Activated CD4-positive, alpha-beta T cell treated with anti-CD3 and anti-CD28 coated beads, Interleukin-2, Interleukin-6, amounts not matched to agents 100 ng/mL and 50 ng/mL, durations not matched to agents 16 hours and 8 hours (primary cell): Measurements from ENCODE around the gene AFAP1.
A peak's percentile ranks its signal among the peaks of the same experiment; 100 is the strongest.

Experiments
- DNase-seq: peaks from one replicate; pipeline ENCODE4 v3.0.0-alpha.2; 2020

AFAP1 gene

DNA sequence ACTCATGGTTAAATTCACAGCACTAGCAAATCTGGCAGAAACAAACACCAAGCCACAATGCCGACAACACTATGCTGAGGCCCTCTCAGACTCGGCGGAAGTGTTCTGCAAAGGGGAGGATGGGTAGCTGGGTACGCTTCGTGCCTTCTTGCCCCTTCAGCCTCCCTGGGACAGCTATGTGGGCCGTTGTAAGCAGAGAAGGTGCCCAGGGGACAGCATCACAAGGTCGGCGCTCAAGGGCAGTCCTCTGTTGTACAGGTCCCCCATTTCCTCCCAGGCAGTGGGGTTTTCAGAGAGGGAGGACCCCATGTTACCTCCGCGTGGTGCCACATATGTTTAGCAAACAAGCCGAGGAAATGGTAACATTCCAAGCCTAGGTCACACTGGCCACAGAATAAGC, 173.6 kb downstream of the AFAP1 start:
- no peak for DNase-seq

DNA sequence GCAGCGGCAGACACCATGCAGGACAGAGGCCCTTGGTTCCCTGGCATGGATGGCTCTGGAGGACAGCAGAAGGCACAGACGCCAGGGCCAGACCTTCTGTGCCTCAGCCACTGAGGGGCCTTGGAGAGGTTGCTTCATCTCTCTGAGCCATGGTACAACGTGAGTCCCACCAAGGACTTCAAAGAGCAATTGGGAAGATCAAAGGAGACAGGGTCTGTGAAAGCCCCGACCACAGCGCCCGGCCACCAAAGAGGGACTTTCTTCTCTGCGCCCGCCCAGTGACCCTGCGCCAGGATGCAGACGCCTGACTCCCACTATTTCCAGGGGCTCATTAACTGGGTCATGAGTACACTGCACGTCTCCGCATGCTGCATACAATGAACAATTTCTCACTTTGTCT, 174.0 kb downstream of the AFAP1 start:
- DNase-seq = no peak

DNA sequence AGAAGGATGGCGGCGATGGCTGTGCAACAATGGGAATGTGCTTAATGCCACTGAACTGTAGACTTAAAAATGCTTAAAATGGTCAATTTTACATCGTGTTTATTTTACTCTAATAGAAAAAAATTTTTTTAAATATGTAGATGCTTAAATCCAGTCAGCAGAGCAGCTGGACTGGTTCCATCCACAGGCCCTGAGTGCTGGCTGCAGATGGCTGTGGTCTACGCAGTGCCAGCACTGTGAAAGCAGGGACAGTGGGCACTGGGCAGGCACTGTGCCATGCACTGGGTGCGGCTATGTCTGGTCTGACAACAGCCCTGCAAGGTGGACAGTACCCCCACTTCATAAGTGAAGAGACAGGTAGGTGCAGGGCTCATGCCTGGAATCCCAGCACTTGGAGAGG, 175.2 kb downstream of the AFAP1 start:
- no peak for DNase-seq

DNA sequence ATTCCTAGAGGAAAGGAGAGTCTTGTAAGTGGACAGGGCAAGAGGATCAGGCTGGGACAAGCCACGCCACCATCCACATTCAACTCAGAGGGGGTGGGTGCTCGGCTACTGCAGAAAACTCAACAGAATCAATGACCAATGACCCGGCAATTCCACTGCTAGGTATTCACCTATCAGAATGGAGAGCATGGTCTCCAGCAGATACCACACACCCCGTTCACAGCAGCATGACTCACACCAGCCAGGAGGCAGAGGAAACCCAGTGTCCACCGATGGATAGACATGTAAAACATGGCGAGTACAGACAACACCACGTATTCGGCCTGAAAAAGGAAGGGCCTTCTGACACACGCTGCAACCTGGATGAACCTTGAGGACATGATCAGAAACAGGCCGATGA, 175.9 kb downstream of the AFAP1 start:
- DNase-seq = no peak

DNA sequence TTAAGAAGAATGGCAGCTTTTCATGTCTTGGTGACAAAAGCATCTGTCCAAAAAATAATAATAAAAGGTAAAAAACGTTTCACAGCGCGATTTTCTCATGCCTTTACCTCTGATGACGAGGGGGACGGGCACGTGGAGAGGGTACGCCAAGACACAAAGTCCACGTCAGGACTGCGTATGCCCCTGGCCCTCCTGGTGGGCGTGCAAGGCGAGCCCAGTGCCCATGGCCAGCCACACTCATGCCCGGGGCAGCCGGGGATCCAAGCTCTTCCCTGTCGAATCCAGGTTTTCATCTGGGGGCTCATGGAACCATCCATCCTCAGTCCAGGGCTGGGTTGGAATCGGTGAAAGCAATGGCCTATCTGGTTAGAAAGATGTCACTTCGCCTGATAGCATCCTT, 176.6 kb downstream of the AFAP1 start:
- DNase-seq = no peak

DNA sequence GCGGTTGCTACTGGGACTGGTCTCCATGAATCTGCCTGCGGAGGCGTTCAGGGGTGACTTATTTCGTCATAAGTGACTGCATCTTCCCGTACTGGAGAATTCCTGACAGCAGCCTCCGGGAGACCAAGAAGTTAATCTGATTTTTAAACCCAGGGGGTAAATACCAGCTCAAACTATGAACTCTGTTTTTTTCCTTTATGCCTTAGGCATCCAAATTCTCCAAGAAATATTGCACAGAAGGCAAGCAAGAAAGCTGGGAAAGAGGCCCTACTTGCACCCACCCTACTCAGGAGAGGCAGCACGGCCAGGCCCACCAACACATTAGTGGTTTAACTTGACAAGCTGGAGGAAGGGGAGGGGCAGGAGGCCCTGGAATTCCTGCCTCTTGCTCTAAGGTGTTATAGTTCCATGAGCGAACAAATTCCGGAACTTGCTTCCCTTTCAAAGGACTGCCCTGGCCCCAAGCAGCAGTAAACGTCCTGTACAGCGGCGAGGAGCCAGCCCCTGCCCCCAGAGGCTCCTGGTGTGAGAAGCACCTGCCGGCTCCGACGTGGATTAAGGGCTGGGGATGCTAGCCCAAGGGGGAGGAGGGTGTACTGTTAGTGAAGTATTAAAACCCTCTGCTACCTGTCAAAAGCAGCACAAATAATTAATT, 177.2 kb downstream of the AFAP1 start:
- DNase-seq = no peak

DNA sequence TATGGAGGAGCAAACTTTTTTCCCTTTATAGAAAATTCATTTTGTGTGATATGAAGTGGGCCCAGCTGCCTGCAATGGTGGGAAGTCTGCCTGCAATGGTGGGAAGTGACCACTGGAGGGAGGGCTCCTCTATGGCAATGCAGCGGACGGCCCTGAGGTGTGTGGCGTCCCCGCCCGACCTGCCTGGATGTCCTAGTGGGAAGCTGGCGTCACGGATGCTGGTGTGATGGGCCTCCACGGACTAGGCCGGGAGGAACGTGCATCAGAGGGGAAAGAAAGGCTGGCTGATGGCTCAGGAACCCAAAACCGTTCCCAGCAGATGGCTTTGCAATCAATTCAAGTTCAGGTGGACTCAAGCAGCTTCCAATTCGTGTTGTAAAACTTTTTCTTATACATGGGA, 177.9 kb downstream of the AFAP1 start:
- DNase-seq = peak; percentile 57

DNA sequence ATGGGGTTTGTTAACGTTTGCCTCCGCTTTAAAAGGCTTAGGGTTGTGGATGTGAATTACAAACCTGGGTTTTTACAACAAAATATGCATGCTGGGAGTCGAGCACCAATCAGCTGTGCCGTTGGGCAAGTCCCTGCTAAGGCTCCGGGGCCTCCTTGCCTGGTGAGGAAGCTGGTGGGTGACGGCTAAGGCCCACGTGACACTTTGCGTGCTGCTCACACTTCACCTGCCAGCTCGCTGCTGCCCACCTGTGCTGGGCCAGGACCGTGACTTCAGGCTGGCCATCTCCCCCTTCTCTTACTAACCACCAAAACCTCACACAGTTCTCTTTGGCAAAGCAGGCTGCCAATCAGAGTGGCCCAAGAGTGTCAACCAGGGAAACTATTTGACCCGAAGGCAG, 178.3 kb downstream of the AFAP1 start:
- no peak for DNase-seq

DNA sequence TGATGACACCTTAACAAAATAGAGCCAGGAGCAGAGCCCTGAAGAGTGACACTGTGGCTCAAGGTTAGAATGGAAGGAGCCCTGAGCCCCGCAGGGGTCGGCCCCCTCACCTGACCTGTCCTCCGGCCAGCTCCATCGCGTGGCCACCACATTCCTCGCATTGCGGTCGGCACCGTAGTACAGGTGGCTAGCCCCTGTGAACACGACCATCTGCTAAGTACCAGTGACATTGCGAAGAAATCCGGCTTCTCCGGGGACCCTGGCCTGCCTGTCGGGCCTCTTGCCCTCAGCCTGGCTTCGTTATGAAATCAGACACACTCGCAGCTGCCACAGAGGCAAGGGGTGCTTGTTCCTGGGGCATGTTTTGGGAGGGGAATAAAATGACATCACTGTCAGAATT, 179.0 kb downstream of the AFAP1 start:
- DNase-seq = no peak

DNA sequence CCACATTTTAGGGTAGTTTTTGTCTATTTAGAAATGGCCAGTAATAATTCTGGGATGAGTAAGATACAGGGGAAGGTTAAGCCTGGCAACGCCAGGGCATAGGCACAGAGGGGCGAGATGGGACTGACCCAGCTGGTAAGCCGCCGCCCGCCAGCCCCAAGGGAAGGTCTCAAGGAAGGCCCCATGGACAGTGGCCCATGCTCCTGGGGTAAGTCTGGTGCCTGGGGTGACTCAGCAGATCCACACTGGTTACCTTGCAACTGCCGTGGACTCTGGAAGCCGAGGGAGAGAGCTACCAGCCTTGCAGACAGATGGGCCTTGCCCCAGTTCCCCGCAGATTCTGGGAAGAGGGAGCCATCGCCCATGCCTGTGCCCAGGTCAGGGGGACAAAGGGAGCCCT, 179.4 kb downstream of the AFAP1 start:
- DNase-seq = no peak

DNA sequence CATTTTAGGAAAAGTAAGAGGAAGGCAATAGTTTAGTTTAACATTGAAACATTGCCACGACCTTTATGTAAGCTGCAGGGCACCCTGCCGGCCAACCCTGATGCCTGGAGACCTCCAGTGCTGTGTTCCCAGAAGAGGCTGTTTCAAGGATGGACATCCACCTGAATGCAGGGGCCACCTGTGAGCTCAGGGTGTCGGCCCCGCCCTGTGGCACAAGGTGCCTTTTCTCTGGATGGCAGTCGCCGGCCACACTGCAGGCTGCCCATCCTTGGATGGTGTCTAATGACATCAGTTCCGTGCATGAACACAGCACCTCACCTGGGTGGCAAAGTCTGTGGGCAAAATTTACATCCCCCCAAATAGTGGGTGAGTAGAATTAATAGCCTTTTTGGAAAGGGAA, 180.0 kb downstream of the AFAP1 start:
- no peak for DNase-seq

DNA sequence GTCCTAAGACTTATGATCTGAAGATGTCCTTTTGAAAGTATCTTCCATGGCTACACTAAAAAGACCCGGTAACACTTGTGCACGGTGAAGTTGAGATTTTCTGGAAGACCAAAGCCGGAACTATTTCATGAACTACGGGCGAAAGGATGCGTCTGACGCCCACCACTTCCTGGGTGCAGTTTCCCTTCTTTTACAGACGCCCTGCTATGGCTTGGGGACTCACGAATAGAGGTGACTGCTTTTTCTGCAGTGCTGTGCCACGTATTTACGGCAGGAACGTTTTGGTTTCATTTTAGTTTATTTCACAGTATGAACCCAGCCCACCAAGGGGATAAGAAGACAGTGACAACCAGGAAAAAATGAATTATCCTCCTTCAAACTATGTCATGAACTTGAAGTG, 180.4 kb downstream of the AFAP1 start:
- peak; percentile 77 for DNase-seq

DNA sequence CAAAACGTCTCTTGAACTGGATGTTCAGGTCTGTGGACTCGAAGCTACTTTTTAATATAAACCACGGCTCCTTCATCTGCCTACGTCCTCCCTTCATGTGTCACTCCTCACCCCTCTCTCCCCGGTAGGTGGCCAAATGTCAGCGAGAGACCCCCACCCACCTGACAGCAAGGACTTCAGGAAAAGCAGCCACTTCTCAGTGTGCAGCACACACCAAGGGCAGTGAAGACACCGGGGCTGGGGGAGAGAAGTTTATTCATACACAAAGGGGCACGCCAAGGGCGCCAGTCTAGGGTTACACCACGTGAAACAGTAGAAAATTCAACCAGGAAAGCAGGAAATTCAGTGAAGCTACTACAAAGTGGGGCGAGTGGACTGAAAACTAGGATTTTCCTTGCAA, 181.2 kb downstream of the AFAP1 start:
- DNase-seq = no peak

DNA sequence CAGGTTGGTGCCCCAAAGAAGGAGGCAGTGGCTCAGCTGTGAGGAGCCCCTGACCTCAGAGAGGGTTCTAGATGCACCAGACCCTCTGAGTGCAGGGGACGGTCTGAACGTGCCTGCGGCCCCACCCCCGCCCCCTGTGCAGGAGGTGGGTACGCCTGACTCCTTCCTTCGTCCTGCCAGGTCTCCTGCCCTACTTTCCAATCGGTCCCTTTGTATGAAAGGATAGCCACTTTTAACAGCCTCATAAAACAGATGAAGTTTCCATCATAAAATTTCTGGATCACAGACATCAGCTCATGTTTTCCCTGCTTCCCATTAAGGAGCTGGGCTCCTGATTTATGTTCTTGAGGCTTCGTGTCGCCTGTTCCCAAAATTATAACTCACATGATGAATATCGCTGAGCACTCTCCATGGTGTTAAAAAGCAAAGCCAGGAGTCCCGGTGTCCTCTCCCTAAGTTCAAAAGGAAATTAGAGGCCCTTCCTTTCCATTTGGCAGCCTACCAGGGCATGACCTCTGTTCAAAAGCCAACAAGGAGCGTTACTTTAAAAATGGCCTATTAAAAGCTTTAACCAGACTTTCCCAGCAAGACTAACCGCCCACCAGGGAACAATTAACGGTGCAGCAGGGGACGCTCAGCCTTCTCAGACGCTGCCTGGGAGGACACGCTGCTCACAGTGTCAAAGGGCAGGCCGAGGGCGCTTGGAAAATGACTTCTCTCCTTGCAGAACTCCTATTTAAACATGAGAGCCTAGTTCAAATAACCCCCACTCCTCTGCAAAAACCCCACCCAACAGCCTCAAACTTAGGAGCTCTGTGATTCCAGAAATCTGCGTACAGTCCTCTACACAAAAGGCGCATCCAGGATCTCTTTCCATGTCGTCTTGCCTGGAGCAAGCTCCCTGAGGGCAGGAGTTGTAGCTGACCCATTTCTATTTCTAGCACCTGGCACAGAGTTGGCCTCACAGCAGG, 181.9 kb downstream of the AFAP1 start:
- DNase-seq = no peak

DNA sequence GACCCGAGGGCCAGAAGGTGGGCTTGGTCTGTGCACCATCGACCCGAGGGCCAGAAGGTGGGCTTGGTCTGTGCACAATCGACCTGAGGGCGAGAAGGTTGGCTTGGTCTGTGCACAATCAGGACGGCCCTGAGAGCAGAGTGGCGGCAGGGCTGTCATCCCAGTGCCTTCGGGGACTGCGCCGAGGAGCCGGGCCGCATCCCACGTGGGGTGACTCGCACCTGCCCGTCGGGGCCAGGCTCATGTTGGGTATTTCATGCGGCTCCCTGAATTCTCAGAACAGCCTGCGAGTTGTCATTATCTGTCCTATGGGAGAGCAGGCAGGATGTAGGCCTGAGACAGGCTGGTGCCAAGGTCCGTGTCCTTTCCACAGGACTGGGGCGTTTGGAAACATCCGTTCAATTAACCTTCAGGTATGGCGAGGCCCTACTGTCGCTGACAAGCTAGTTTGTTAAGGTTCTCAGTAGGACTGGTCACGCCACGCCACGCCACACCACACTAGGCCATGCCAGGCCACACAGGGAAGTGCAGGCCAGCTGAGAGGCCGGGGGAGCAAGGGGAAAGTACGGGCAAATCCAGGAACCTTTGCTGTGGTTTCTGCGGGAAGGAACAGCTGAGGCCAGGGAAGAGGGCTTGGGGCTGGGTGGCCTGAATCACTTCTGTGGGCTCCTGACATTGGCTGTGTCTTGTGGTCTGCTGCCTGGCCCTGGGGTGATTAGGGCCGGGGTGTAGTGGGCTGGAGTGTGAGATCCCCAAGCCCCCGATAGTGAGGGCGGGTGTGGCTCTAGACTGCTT, 182.9 kb downstream of the AFAP1 start:
- no peak for DNase-seq

DNA sequence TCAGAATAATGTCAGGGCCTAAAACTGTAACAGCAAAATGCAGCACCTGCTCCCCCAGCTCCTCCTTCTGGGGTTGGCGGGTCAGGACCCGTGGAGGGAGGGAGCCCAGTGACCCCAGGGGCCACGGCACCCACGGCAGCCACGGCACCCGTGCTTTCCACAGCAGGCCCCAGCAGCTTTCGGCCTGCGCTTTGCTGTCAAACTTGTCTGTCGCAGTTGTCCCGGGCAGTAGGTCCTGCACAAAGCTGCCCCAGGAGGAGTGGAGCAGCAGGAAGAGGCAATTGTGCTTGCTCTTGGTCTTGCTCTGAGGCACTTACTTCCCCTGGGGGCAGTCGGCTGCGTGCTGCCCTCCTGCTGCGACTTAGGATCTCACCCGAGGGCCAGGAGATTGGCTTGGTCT, 183.6 kb downstream of the AFAP1 start:
- DNase-seq = no peak

DNA sequence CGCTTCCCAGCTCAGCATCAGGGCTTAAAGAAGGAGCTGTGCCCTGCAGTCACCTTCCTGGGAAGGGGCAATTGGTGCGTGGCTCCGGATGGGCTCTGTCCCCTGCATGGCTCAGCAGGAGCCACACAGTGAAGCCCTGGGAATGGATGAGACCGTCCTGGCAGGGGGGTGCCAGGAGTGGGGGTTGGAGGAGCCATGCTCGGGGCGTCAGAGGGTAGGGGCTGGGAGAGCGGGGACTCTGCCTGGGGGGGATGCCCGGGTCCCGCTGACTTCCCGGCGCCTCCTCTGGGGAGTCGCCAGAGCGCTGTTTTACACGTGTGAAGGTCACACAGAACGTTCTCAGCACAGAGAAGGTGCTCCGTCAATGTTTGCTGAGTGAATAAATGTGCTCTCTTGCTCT, 184.1 kb downstream of the AFAP1 start:
- no peak for DNase-seq

DNA sequence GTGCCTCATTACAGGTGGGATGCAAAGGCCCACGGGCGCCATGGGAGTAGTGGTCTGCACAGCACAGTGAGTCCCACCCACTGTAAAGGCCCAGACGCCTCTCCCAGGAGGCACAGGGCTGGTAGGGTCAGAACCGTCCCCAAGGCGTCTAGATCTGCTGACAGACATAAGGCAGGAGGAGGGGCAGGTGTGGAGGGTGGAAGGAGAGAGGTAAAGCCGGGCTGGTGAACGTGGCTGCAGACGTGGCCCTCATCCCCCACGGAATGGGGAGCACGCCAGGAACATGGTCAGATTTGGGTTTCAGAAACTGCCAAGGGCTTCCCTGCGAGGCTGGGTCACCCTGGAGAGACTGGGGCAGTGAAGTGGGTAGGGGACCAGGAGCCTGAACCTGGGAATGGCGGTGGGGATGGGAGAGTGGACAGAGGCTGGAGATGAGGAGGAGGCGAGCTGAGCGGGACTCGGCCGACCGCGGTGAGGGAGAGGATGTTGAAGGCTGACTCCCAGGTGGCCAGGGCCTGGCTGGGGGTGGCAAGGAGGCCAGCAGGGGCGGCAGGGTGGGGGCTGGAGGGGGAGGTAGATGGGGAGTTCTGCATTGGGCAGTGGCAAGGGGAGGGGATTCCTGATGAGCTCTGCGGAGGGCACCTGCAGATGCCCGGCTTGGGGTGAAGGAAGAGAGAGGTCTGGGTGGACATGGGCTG, 184.9 kb downstream of the AFAP1 start:
- no peak for DNase-seq

DNA sequence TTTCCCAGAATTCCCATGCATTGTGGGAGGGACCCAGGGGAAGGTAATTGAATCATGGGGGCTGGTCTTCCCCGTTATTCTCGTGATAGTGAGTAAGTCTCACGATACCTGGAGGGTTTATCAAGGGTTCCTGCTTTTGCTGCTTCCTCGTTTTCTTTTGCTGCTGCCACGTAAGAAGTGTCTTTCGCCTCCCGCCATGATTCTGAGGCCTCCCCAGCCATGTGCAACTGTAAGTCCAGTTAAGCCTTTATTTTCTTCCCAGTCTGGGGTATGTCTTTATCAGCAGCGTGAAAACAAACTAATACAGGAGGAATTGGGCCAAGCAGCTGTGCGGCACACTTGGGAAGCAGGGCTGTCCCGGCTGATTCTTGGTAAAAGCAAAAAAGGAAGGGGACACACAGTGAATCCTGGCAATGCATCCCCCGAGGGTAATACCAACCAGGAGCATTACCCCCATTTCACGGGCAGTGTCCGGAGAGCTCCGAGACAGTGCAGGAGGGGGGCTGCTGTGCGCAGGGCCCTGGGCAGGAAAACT, 185.7 kb downstream of the AFAP1 start:
- DNase-seq = no peak

DNA sequence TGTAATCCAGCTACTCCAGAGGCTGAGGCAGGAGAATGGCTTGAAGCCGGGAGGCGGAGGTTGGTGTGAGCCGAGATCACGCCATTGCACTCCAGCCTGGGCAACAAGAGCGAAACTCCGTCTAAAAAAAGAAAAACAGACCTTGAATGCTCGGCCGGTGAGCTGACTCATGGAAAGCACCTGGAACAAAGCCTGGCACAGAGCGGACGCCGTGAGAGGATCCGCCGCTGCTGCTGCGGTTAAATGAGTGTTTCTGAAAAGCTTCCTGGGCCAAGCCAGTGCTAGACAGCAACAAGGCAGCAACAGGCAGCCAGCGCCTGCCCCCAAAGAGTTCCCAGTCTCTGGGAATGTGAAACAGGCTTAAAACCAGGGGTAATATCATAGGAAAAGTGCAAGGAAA, 186.4 kb downstream of the AFAP1 start:
- no peak for DNase-seq

DNA sequence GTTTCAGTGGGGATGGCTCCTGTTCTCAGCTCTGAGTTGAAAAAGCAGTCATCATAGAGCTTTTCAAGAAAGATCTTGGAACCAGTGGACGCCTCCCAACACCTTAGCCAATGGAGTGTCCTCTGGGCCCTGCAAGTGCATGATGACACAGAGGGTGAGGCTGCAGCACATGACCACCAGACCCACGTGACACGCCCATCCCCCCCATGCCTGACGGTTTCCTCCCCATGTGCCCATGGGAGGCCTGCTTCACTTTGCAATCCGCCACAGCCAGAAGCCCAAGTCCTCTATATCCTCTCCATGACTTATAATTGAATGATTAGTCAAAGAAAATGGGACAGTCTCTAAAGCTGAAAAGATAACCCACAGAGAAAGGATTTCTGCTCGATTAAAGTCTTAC, 187.0 kb downstream of the AFAP1 start:
- DNase-seq = no peak

DNA sequence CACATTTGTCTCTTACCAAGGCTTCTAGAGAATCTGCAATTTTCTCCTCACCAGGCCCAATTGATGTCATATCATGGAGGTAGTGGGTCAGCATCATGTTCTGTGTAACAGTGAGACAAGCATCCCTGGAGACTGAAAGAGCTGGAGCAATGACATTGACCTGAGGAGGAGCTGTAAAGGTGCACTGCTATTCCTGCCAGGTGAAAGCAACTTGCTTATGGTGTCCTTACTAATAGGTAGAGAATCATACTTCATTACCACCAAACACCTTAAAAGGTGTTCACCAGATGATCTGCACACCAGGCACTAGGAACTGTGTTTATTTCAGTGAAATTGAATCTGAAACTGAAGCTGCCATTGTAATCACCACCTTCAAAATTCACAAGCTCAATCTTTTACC, 188.7 kb downstream of the AFAP1 start:
- no peak for DNase-seq

DNA sequence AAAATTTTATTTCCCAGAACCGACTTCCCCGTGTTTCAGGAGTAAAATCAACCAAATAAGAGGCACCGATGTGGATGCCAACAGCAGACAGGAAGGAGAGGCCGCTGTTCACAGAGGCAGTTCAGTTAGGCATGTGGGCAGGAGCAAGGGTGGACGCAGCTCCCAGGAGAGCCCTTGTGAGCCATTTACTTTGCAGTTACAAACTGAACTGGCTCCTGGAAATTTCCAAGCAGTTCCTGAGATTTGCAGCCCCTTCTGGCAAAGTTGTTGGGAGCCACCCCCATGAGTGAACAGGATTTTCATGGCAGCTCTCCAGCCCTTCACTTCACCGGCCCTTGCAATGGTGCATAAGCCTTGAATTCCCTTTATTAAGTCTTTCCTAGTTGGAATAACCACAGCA, 189.1 kb downstream of the AFAP1 start:
- no peak for DNase-seq
